T-helper 2 cell treated with Interferon-gamma antibody and Interleukin-4, amounts not matched to agents 100 ng/mL and 5 ng/mL, for 36 hours (primary cell): ENCODE results near the gene NRP1. TPM values are rescaled to one million over a fixed set of nuclear protein-coding genes. Genes with fewer than 3 reads are reported as not detected.

Experiments used
- intact Hi-C: fragments of 100-400 bp; cut with micrococcal nuclease; formaldehyde crosslinking; loops from one replicate; pipeline ENCODE4 v1.15.1; 2023
- total RNA-seq: library from RNA; stranded (reverse); gene quantifications from 2 replicates; pipeline ENCODE4 v1.2.3, GENCODE V29; 2022

The NRP1 gene
- total RNA-seq, 1 donor from 2014 or later = 2.4 TPM

GRCh38 chr10:33192190-33192589 is 142.3 kb downstream of the NRP1 start:
- intact Hi-C loops = no loop called here

GRCh38 chr10:33190406-33190805 is 144.1 kb downstream of the NRP1 start:
- intact Hi-C loops = no loop called here

- intact Hi-C loops = no loop called here
These were observed 144.7 kb downstream of the NRP1 start for GRCh38 chr10:33189808-33190207.

GRCh38 chr10:33189363-33189762 is 145.1 kb downstream of the NRP1 start:
- intact Hi-C loops = no loop called here

GRCh38 chr10:33187427-33187999 is 147.0 kb downstream of the NRP1 start:
- intact Hi-C loops = no loop called here

GRCh38 chr10:33186150-33186549 is 148.3 kb downstream of the NRP1 start:
- intact Hi-C loops = no loop called here

- intact Hi-C loops = no loop called here
These were observed 150.8 kb downstream of the NRP1 start for GRCh38 chr10:33183655-33184054.

- intact Hi-C loops = no loop called here
These were observed 153.5 kb downstream of the NRP1 start for GRCh38 chr10:33180921-33181320.

GRCh38 chr10:33180390-33180789 is 154.1 kb downstream of the NRP1 start:
- intact Hi-C loops = no loop called here

- intact Hi-C loops = no loop called here
These were observed 155.4 kb downstream of the NRP1 start for GRCh38 chr10:33179067-33179466.

GRCh38 chr10:33178026-33178755 is 156.3 kb downstream of the NRP1 start:
- intact Hi-C loops = no loop called here

GRCh38 chr10:33176688-33177087 is 157.8 kb downstream of the NRP1 start:
- intact Hi-C loops = no loop called here

- intact Hi-C loops = no loop called here
These were observed 159.6 kb downstream of the NRP1 start for GRCh38 chr10:33174674-33175434.

GRCh38 chr10:33165911-33166310 is 168.6 kb downstream of the NRP1 start:
- intact Hi-C loops = no loop called here

GRCh38 chr10:33164060-33164709 is 170.3 kb downstream of the NRP1 start:
- intact Hi-C loops = no loop called here

- intact Hi-C loops = no loop called here
These were observed 172.3 kb downstream of the NRP1 start for GRCh38 chr10:33162248-33162575.

GRCh38 chr10:33161550-33162247 is 172.8 kb downstream of the NRP1 start:
- intact Hi-C loops = no loop called here

- intact Hi-C loops = no loop called here
These were observed 174.3 kb downstream of the NRP1 start for GRCh38 chr10:33160151-33160550.

- intact Hi-C loops = no loop called here
These were observed 177.4 kb downstream of the NRP1 start for GRCh38 chr10:33157103-33157502.

- intact Hi-C loops = loop anchor here (1.0 to 2.0 kb wide), 3 partner anchors 17 to 361 kb away; no protein-coding TSS in a partner anchor
These were observed 178.5 kb downstream of the NRP1 start for GRCh38 chr10:33155720-33156638.
